HEK293 (cell line): Measurements from ENCODE around the gene ZNF385C.

Experiments
- ELK4 ChIP-seq: IDR thresholded peaks from 2 replicates; pipeline ENCODE4 v1.6.1; 2011; ENCODE audit warnings: mild to moderate bottlenecking, low read depth, low read length, borderline replicate concordance
- HOXC10 ChIP-seq: sonication (generic); formaldehyde crosslinking; IDR thresholded peaks from 2 replicates; pipeline ENCODE4 v1.8.1; 2023; ENCODE audit warnings: mild to moderate bottlenecking, missing genetic modification reagents
- PBX3 ChIP-seq: sonication (generic); formaldehyde crosslinking; IDR thresholded peaks from 2 replicates; pipeline ENCODE4 v1.8.1; 2022; ENCODE audit warnings: mild to moderate bottlenecking, moderate library complexity, missing genetic modification reagents
- PRDM6 ChIP-seq: fragments of 450-650 bp; formaldehyde crosslinking; IDR thresholded peaks from 2 replicates; pipeline ENCODE4 v1.5.1; 2017; ENCODE audit warnings: missing biosample characterization, missing genetic modification characterization
- SETDB1 ChIP-seq: IDR thresholded peaks from one replicate; pipeline ENCODE4 v1.6.1; 2017; ENCODE audit warnings: mild to moderate bottlenecking, low read length, moderate library complexity, mixed read lengths; ENCODE audit not compliant: insufficient read length
- SP2 ChIP-seq: fragments of 450-650 bp; formaldehyde crosslinking; IDR thresholded peaks from 2 replicates; pipeline ENCODE4 v1.5.1; 2016; ENCODE audit warnings: missing biosample characterization, missing genetic modification characterization
- ZBTB8A ChIP-seq: fragments of 450-650 bp; formaldehyde crosslinking; IDR thresholded peaks from 2 replicates; pipeline ENCODE4 v1.5.1; 2016; ENCODE audit warnings: missing biosample characterization, missing genetic modification characterization
- ZNF138 ChIP-seq: fragments of 450-650 bp; formaldehyde crosslinking; IDR thresholded peaks from 2 replicates; pipeline ENCODE4 v1.5.1; 2016; ENCODE audit warnings: missing biosample characterization, missing genetic modification characterization, borderline replicate concordance
- ZNF311 ChIP-seq: fragments of 450-650 bp; formaldehyde crosslinking; IDR thresholded peaks from 2 replicates; pipeline ENCODE4 v1.5.1; 2017; ENCODE audit warnings: missing biosample characterization, missing genetic modification characterization, borderline replicate concordance
- ZNF423 ChIP-seq: fragments of 450-650 bp; formaldehyde crosslinking; IDR thresholded peaks from 2 replicates; pipeline ENCODE4 v1.5.1; 2016; ENCODE audit warnings: missing biosample characterization, missing genetic modification characterization
- TF ChIP-seq, protein P1 (sequence below): fragments of 450-650 bp; formaldehyde crosslinking; IDR thresholded peaks from 2 replicates; pipeline ENCODE4 v1.5.1; 2016; ENCODE audit warnings: missing biosample characterization, missing genetic modification characterization

- TF ChIP-seq, protein P1, sequence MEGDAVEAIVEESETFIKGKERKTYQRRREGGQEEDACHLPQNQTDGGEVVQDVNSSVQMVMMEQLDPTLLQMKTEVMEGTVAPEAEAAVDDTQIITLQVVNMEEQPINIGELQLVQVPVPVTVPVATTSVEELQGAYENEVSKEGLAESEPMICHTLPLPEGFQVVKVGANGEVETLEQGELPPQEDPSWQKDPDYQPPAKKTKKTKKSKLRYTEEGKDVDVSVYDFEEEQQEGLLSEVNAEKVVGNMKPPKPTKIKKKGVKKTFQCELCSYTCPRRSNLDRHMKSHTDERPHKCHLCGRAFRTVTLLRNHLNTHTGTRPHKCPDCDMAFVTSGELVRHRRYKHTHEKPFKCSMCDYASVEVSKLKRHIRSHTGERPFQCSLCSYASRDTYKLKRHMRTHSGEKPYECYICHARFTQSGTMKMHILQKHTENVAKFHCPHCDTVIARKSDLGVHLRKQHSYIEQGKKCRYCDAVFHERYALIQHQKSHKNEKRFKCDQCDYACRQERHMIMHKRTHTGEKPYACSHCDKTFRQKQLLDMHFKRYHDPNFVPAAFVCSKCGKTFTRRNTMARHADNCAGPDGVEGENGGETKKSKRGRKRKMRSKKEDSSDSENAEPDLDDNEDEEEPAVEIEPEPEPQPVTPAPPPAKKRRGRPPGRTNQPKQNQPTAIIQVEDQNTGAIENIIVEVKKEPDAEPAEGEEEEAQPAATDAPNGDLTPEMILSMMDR (tag by site-specific recombination) = no peak
- TF ChIP-seq ZNF423 (tag by site-specific recombination) (no peak), ELK4 (no peak), SETDB1 (no peak), ZNF138 (tag by site-specific recombination) (no peak), PBX3 (no peak), ZBTB8A (tag by site-specific recombination) (no peak), SP2 (no peak), HOXC10 (CRISPR knock-in tag) (no peak), ZNF311 (no peak), PRDM6 (tag by site-specific recombination) (no peak)
Measured at GRCh38 chr17:42114118-42114517, 15.8 kb upstream of the ZNF385C start.
